ENCODE measurements around the gene BRD9.

BRD9 gene

GRCh38 chr5:886036-886435 lies 6.6 kb downstream of the BRD9 start:
- no peak overlapping the region for H3K4me3 ChIP-seq (replicated peaks; ENCODE audit: low read depth, low read length)
- peaks cover 61% of the 10 kb centered on the region for H3K36me3 ChIP-seq (ENCODE audit: control insufficient read depth, insufficient read depth, low read length)
- TF ChIP-seq CTCF (IDR thresholded peaks at IDR 0.05; ENCODE audit: insufficient read depth, low read length, poor library complexity, severe bottlenecking): no peak
- no peaks in the 10 kb centered on the region for H3K27me3 ChIP-seq (replicated peaks; ENCODE audit: control insufficient read depth, insufficient read depth, low read length)
- DNase-seq (ENCODE audit: extremely low read depth, insufficient read length): no peak

- H3K36me3 ChIP-seq (ENCODE audit: control insufficient read depth, insufficient read depth, low read length): peaks cover 60% of the 10 kb centered on the region
- H3K27me3 ChIP-seq (replicated peaks; ENCODE audit: control insufficient read depth, insufficient read depth, low read length): no peaks in the 10 kb centered on the region
- TF ChIP-seq CTCF (IDR thresholded peaks at IDR 0.05; ENCODE audit: insufficient read depth, low read length, poor library complexity, severe bottlenecking): no peak
- no peak overlapping the region for H3K4me3 ChIP-seq (replicated peaks; ENCODE audit: low read depth, low read length)
- no peak for DNase-seq (ENCODE audit: extremely low read depth, insufficient read length)
Measured at GRCh38 chr5:885529-885928, 7.1 kb downstream of the BRD9 start.

GRCh38 chr5:885127-885442 lies 7.5 kb downstream of the BRD9 start:
- TF ChIP-seq CTCF (IDR thresholded peaks at IDR 0.05; ENCODE audit: insufficient read depth, low read length, poor library complexity, severe bottlenecking): no peak
- H3K4me3 ChIP-seq (replicated peaks; ENCODE audit: low read depth, low read length): no peak overlapping the region
- H3K27me3 ChIP-seq (replicated peaks; ENCODE audit: control insufficient read depth, insufficient read depth, low read length): no peaks in the 10 kb centered on the region
- peaks cover 57% of the 10 kb centered on the region for H3K36me3 ChIP-seq (ENCODE audit: control insufficient read depth, insufficient read depth, low read length)
- no peak for DNase-seq (ENCODE audit: extremely low read depth, insufficient read length)

- TF ChIP-seq CTCF (IDR thresholded peaks at IDR 0.05; ENCODE audit: insufficient read depth, low read length, poor library complexity, severe bottlenecking): no peak
- H3K27me3 ChIP-seq (replicated peaks; ENCODE audit: control insufficient read depth, insufficient read depth, low read length): no peaks in the 10 kb centered on the region
- DNase-seq (ENCODE audit: extremely low read depth, insufficient read length): no peak
- H3K36me3 ChIP-seq (ENCODE audit: control insufficient read depth, insufficient read depth, low read length): peaks cover 57% of the 10 kb centered on the region
- H3K4me3 ChIP-seq (replicated peaks; ENCODE audit: low read depth, low read length): no peak overlapping the region
Measured at GRCh38 chr5:884345-885126, 8.1 kb downstream of the BRD9 start.

GRCh38 chr5:883475-884181 lies 9.0 kb downstream of the BRD9 start:
- TF ChIP-seq CTCF (IDR thresholded peaks at IDR 0.05; ENCODE audit: insufficient read depth, low read length, poor library complexity, severe bottlenecking): no peak
- Histone ChIP-seq H3K4me3 (replicated peaks; ENCODE audit: low read depth, low read length) (no peak overlapping the region), H3K27me3 (replicated peaks; ENCODE audit: control insufficient read depth, insufficient read depth, low read length) (no peaks in the 10 kb centered on the region), H3K36me3 (ENCODE audit: control insufficient read depth, insufficient read depth, low read length) (peaks cover 55% of the 10 kb centered on the region)
- DNase-seq (ENCODE audit: extremely low read depth, insufficient read length): no peak

Data from GM06990 (cell line).